HEK293 (cell line): ENCODE measurements around the gene EIF2B5.
A peak's percentile ranks its signal among the peaks of the same experiment; 100 is the strongest.

Source experiments
- BCL6B ChIP-seq: fragments of 450-650 bp; formaldehyde crosslinking; IDR thresholded peaks from 2 replicates; pipeline ENCODE4 v1.5.1; 2017; ENCODE audit warnings: missing biosample characterization, missing genetic modification characterization
- GFI1B ChIP-seq: fragments of 450-650 bp; formaldehyde crosslinking; IDR thresholded peaks from 2 replicates; pipeline ENCODE4 v1.5.1; 2016; ENCODE audit warnings: missing biosample characterization, missing genetic modification characterization
- KLF9 ChIP-seq: fragments of 450-650 bp; formaldehyde crosslinking; IDR thresholded peaks from 2 replicates; pipeline ENCODE4 v1.5.1; 2016; ENCODE audit warnings: missing biosample characterization, missing genetic modification characterization, low read depth
- OVOL3 ChIP-seq: fragments of 450-650 bp; formaldehyde crosslinking; IDR thresholded peaks from 2 replicates; pipeline ENCODE4 v1.5.1; 2016; ENCODE audit warnings: missing biosample characterization, missing genetic modification characterization
- RBAK ChIP-seq: fragments of 450-650 bp; formaldehyde crosslinking; IDR thresholded peaks from 2 replicates; pipeline ENCODE4 v1.5.1; 2016; ENCODE audit warnings: missing biosample characterization, missing genetic modification characterization
- SP3 ChIP-seq: fragments of 450-650 bp; formaldehyde crosslinking; IDR thresholded peaks from 2 replicates; pipeline ENCODE4 v1.5.1; 2016; ENCODE audit warnings: missing biosample characterization, missing genetic modification characterization
- ZBTB21 ChIP-seq: fragments of 450-650 bp; formaldehyde crosslinking; IDR thresholded peaks from 2 replicates; pipeline ENCODE4 v1.5.1; 2017; ENCODE audit warnings: missing biosample characterization, missing genetic modification characterization
- ZBTB48 ChIP-seq: fragments of 450-650 bp; formaldehyde crosslinking; IDR thresholded peaks from 2 replicates; pipeline ENCODE4 v1.5.1; 2016; ENCODE audit warnings: missing biosample characterization, missing genetic modification characterization
- ZBTB6 ChIP-seq: fragments of 450-650 bp; formaldehyde crosslinking; IDR thresholded peaks from 2 replicates; pipeline ENCODE4 v1.5.1; 2017; ENCODE audit warnings: missing biosample characterization, missing genetic modification characterization
- ZNF112 ChIP-seq: fragments of 450-650 bp; formaldehyde crosslinking; IDR thresholded peaks from 2 replicates; pipeline ENCODE4 v1.5.0; 2017; ENCODE audit warnings: missing biosample characterization, missing genetic modification characterization
- ZNF169 ChIP-seq: fragments of 450-650 bp; formaldehyde crosslinking; IDR thresholded peaks from 2 replicates; pipeline ENCODE4 v1.5.1; 2016; ENCODE audit warnings: missing biosample characterization, missing genetic modification characterization
- ZNF23 ChIP-seq: fragments of 450-650 bp; formaldehyde crosslinking; IDR thresholded peaks from 2 replicates; pipeline ENCODE4 v1.5.1; 2016; ENCODE audit warnings: missing biosample characterization, missing genetic modification characterization, borderline replicate concordance
- ZNF280C ChIP-seq: fragments of 450-650 bp; formaldehyde crosslinking; IDR thresholded peaks from 2 replicates; pipeline ENCODE4 v1.5.1; 2016; ENCODE audit warnings: missing biosample characterization, missing genetic modification characterization
- ZNF341 ChIP-seq: fragments of 450-650 bp; formaldehyde crosslinking; IDR thresholded peaks from 2 replicates; pipeline ENCODE4; 2016; ENCODE audit warnings: low read depth, missing biosample characterization, missing genetic modification characterization
- ZNF391 ChIP-seq: fragments of 450-650 bp; formaldehyde crosslinking; IDR thresholded peaks from 2 replicates; pipeline ENCODE4 v1.5.1; 2016; ENCODE audit warnings: low read depth, missing biosample characterization, missing genetic modification characterization, borderline replicate concordance
- ZNF521 ChIP-seq: fragments of 450-650 bp; formaldehyde crosslinking; IDR thresholded peaks from 2 replicates; pipeline ENCODE4 v1.5.1; 2017; ENCODE audit warnings: missing biosample characterization, mild to moderate bottlenecking, missing genetic modification characterization
- ZNF560 ChIP-seq: fragments of 450-650 bp; formaldehyde crosslinking; IDR thresholded peaks from 2 replicates; pipeline ENCODE4 v1.5.1; 2017; ENCODE audit warnings: missing biosample characterization, missing genetic modification characterization, borderline replicate concordance
- ZNF626 ChIP-seq: fragments of 450-650 bp; sonication (Bioruptor Pico); formaldehyde crosslinking; IDR thresholded peaks from 2 replicates; pipeline ENCODE4 v1.5.1; 2018; ENCODE audit warnings: missing biosample characterization, missing genetic modification characterization, inconsistent platforms
- ZNF670 ChIP-seq: fragments of 450-650 bp; formaldehyde crosslinking; IDR thresholded peaks from 2 replicates; pipeline ENCODE4 v1.5.1; 2016; ENCODE audit warnings: missing biosample characterization, missing genetic modification characterization, low read depth
- ZNF76 ChIP-seq: fragments of 450-650 bp; formaldehyde crosslinking; IDR thresholded peaks from 2 replicates; pipeline ENCODE4; 2016; ENCODE audit warnings: low read depth, missing biosample characterization, missing genetic modification characterization, borderline replicate concordance
- ZNF792 ChIP-seq: fragments of 450-650 bp; formaldehyde crosslinking; IDR thresholded peaks from 2 replicates; pipeline ENCODE4 v1.5.1; 2016; ENCODE audit warnings: missing biosample characterization, missing genetic modification characterization
- ZNF837 ChIP-seq: fragments of 450-650 bp; formaldehyde crosslinking; IDR thresholded peaks from 2 replicates; pipeline ENCODE4 v1.5.1; 2016; ENCODE audit warnings: missing biosample characterization, missing genetic modification characterization
- TF ChIP-seq, protein P1 (sequence below): fragments of 450-650 bp; IDR thresholded peaks from 2 replicates; pipeline ENCODE4 v1.5.1; 2018; ENCODE audit warnings: missing biosample characterization, missing genetic modification characterization
- TF ChIP-seq, protein P2 (sequence below): fragments of 450-650 bp; formaldehyde crosslinking; IDR thresholded peaks from 2 replicates; pipeline ENCODE4 v1.5.1; 2016; ENCODE audit warnings: missing biosample characterization, missing genetic modification characterization
- TF ChIP-seq, protein P3 (sequence below): fragments of 450-650 bp; formaldehyde crosslinking; IDR thresholded peaks from 2 replicates; pipeline ENCODE4 v1.5.1; 2016; ENCODE audit warnings: missing biosample characterization, missing genetic modification characterization
- TF ChIP-seq, protein P4 (sequence below): fragments of 450-650 bp; formaldehyde crosslinking; IDR thresholded peaks from 2 replicates; pipeline ENCODE4 v1.5.1; 2017; ENCODE audit warnings: missing biosample characterization, missing genetic modification characterization
- TF ChIP-seq, protein P5 (sequence below): fragments of 450-650 bp; formaldehyde crosslinking; IDR thresholded peaks from 2 replicates; pipeline ENCODE4 v1.5.1; 2016; ENCODE audit warnings: missing biosample characterization, missing genetic modification characterization

The EIF2B5 gene

DNA sequence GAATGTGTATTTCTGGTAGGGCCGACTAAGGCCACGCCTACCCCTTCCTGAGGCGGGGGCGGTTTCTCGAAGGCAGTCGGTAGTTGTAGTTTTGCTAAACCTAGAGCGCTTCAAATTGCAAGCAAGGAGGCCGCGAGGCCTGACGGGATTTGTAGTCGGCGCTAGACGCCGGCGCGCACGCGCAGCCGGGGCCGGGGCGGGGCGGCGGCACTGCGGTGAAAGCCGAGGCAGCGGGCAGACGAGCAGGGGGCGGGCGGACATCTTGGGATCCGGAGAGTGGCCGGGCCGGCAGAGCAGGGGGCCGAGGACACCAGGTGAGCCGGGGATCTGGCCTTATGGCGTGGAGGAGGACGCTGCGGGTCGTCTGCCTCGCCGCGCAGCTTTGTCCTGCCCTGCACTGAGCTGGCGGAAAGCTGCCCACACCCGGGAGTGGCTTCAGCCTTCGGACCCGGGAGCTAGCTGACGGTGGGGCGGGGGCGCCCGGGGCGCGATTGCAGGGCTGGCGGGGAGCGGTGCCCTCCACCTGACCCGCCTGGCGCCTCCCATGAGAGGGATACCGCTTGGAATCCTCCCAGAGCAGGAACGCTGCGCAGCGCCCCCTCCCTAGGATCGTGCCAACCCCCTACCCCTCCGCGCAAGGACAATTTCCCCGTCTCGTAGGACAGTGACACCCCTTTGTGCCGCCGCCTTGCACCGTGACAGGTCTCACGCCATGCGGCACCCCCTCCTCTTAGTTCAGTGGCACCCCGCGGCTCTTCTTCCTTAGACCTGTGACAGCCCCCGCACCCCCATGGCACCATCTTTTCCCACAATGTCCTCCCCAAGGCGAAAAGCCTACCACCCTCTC, 39.7 kb downstream of the EIF2B5 start, which contains the start of gene AP2M1 (continued):
- TF ChIP-seq, protein P1, sequence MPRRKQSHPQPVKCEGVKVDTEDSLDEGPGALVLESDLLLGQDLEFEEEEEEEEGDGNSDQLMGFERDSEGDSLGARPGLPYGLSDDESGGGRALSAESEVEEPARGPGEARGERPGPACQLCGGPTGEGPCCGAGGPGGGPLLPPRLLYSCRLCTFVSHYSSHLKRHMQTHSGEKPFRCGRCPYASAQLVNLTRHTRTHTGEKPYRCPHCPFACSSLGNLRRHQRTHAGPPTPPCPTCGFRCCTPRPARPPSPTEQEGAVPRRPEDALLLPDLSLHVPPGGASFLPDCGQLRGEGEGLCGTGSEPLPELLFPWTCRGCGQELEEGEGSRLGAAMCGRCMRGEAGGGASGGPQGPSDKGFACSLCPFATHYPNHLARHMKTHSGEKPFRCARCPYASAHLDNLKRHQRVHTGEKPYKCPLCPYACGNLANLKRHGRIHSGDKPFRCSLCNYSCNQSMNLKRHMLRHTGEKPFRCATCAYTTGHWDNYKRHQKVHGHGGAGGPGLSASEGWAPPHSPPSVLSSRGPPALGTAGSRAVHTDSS = no peak
- TF ChIP-seq BCL6B (tag by site-specific recombination) = no peak
- no peak for TF ChIP-seq ZNF560 (tag by site-specific recombination)
- TF ChIP-seq, protein P2, sequence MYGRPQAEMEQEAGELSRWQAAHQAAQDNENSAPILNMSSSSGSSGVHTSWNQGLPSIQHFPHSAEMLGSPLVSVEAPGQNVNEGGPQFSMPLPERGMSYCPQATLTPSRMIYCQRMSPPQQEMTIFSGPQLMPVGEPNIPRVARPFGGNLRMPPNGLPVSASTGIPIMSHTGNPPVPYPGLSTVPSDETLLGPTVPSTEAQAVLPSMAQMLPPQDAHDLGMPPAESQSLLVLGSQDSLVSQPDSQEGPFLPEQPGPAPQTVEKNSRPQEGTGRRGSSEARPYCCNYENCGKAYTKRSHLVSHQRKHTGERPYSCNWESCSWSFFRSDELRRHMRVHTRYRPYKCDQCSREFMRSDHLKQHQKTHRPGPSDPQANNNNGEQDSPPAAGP = peak; percentile 65; the same call in 1 of the 2 replicates
- TF ChIP-seq, protein P3, sequence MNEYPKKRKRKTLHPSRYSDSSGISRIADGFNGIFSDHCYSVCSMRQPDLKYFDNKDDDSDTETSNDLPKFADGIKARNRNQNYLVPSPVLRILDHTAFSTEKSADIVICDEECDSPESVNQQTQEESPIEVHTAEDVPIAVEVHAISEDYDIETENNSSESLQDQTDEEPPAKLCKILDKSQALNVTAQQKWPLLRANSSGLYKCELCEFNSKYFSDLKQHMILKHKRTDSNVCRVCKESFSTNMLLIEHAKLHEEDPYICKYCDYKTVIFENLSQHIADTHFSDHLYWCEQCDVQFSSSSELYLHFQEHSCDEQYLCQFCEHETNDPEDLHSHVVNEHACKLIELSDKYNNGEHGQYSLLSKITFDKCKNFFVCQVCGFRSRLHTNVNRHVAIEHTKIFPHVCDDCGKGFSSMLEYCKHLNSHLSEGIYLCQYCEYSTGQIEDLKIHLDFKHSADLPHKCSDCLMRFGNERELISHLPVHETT (tag by site-specific recombination) = no peak
- no peak for TF ChIP-seq ZNF23 (tag by site-specific recombination)
- TF ChIP-seq ZBTB6 (tag by site-specific recombination) = no peak
- no peak for TF ChIP-seq ZNF521 (tag by site-specific recombination)
- TF ChIP-seq ZBTB48 = no peak
- peak; percentile 90 for TF ChIP-seq ZNF341
- TF ChIP-seq ZNF626 (tag by site-specific recombination) = no peak
- no peak for TF ChIP-seq ZNF280C (tag by site-specific recombination)
- peak; percentile 96 for TF ChIP-seq ZNF76 (tag by site-specific recombination)
- no peak for TF ChIP-seq ZNF837 (tag by site-specific recombination)
- TF ChIP-seq ZNF169 = no peak
- no peak for TF ChIP-seq ZNF792 (tag by site-specific recombination)
- TF ChIP-seq OVOL3 (tag by site-specific recombination) = no peak
- no peak for TF ChIP-seq RBAK
- TF ChIP-seq ZNF112 = no peak
- peak; percentile 97 for TF ChIP-seq SP3
- TF ChIP-seq GFI1B (tag by site-specific recombination) = no peak
- no peak for TF ChIP-seq ZNF670
- TF ChIP-seq, protein P4, sequence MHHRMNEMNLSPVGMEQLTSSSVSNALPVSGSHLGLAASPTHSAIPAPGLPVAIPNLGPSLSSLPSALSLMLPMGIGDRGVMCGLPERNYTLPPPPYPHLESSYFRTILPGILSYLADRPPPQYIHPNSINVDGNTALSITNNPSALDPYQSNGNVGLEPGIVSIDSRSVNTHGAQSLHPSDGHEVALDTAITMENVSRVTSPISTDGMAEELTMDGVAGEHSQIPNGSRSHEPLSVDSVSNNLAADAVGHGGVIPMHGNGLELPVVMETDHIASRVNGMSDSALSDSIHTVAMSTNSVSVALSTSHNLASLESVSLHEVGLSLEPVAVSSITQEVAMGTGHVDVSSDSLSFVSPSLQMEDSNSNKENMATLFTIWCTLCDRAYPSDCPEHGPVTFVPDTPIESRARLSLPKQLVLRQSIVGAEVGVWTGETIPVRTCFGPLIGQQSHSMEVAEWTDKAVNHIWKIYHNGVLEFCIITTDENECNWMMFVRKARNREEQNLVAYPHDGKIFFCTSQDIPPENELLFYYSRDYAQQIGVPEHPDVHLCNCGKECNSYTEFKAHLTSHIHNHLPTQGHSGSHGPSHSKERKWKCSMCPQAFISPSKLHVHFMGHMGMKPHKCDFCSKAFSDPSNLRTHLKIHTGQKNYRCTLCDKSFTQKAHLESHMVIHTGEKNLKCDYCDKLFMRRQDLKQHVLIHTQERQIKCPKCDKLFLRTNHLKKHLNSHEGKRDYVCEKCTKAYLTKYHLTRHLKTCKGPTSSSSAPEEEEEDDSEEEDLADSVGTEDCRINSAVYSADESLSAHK (tag by site-specific recombination) = no peak
- no peak for TF ChIP-seq ZBTB21 (tag by site-specific recombination)
- no peak for TF ChIP-seq ZNF391
- TF ChIP-seq, protein P5, sequence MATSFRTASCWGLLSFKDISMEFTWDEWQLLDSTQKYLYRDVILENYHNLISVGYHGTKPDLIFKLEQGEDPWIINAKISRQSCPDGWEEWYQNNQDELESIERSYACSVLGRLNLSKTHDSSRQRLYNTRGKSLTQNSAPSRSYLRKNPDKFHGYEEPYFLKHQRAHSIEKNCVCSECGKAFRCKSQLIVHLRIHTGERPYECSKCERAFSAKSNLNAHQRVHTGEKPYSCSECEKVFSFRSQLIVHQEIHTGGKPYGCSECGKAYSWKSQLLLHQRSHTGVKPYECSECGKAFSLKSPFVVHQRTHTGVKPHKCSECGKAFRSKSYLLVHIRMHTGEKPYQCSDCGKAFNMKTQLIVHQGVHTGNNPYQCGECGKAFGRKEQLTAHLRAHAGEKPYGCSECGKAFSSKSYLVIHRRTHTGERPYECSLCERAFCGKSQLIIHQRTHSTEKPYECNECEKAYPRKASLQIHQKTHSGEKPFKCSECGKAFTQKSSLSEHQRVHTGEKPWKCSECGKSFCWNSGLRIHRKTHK (tag by site-specific recombination) = no peak
- TF ChIP-seq KLF9 (tag by site-specific recombination) = peak; percentile 74
